ENCODE results near the gene STXBP3. TPM values are rescaled to one million over a fixed set of nuclear protein-coding genes. Genes with fewer than 3 reads are reported as not detected.

Gene STXBP3
- total and polyA plus RNA-seq, 2 donors (not counting 3 experiments of a cell fraction or from before 2014, with no cell fraction given) = 9.4 to 44.1 TPM

- peak overlapping the region; percentile 55 for H2AFZ ChIP-seq (ENCODE audit: low read depth, low read length)
- no TSS peak for BruUV-seq (replicated peaks)
- intact Hi-C loops (cut with micrococcal nuclease) (loop anchor here (2.0 kb wide), 1 partner anchor 22 kb away; no protein-coding TSS in a partner anchor), dilution Hi-C loops (cut with MboI; ENCODE audit: extremely low pct_ligation_motif_present, low sequenced_read_pairs) (no loop called here)
- H3K79me2 ChIP-seq (ENCODE audit: control insufficient read depth, insufficient read depth, low read length) = no peaks in the 10 kb centered on the region
- H3K9me3 ChIP-seq (replicated peaks; ENCODE audit: control insufficient read depth, insufficient read depth, low read length) = no peaks in the 10 kb centered on the region
- TF ChIP-seq CTCF (IDR thresholded peaks at IDR 0.05; ENCODE audit: extremely low read depth in 1 of 2, insufficient read depth in 1 of 2, low read depth in 1 of 2, low read length in 2 of 2) (no peak), POLR2AphosphoS5 (IDR thresholded peaks at IDR 0.05; ENCODE audit: insufficient read depth, low read depth, low read length) (no peak), MAX (IDR thresholded peaks at IDR 0.05; ENCODE audit: insufficient read depth, insufficient read length) (no peak), EZH2 (IDR thresholded peaks at IDR 0.05; ENCODE audit: borderline replicate concordance, low read depth, low read length, severe bottlenecking) (no peak), POLR2A (IDR thresholded peaks at IDR 0.05; ENCODE audit: low read depth, low read length) (no peak)
- no peak overlapping the region for H3K4me3 ChIP-seq (replicated peaks in 1 of 3; ENCODE audit: insufficient read depth in 1 of 3, low read depth in 1 of 3, low read length in 3 of 3)
- no peak overlapping the region for H3K27ac ChIP-seq (ENCODE audit: insufficient read depth, low read depth, low read length)
- peaks cover 15 to 27% of the 10 kb centered on the region in 2 experiments for H3K27me3 ChIP-seq (ENCODE audit: control insufficient read depth in 2 of 2, insufficient read depth in 2 of 2, low read length in 2 of 2)
- no peak overlapping the region for H3K9ac ChIP-seq (replicated peaks; ENCODE audit: extremely low read depth, insufficient read depth, low read length)
- H3K4me1 ChIP-seq (ENCODE audit: control insufficient read depth, extremely low read depth, insufficient read depth, low read length) = no peaks in the 10 kb centered on the region
- DNase-seq (ENCODE audit: low read depth, low spot score) (peak; percentile 39), FAIRE-seq (no peak)
- H3K4me2 ChIP-seq (ENCODE audit: insufficient read depth, low read length) = peak overlapping the region; percentile 50
- CTCF ChIA-PET = interaction anchor here (0.7 to 2.1 kb wide), 9 partner anchors 9 to 260 kb away, joined by 3 to 9 read pairs (median 4); a partner anchor contains a TSS
- POLR2A ChIA-PET = interaction anchor here (1.2 kb wide), 1 partner anchor 35 kb away, joined by 3 read pairs; no protein-coding TSS in a partner anchor
- H3K9me1 ChIP-seq (replicated peaks; ENCODE audit: control insufficient read depth, extremely low read depth, insufficient read depth, low read length) = no peaks in the 10 kb centered on the region
- no peaks in the 10 kb centered on the region for H4K20me1 ChIP-seq (replicated peaks; ENCODE audit: control insufficient read depth, extremely low read depth, insufficient read depth, low read length)
- H3K36me3 ChIP-seq (ENCODE audit: control insufficient read depth in 2 of 2, extremely low read depth in 1 of 2, insufficient read depth in 2 of 2, low read length in 2 of 2) = no peaks in the 10 kb centered on the region
Measured at GRCh38 chr1:108852221-108852975, 105.9 kb downstream of the STXBP3 start.
